Non-pigmented ciliary epithelial cell (primary cell): Measurements from ENCODE around the gene MEGF8.
"Not testable (repeated sequence)": the region's sequence is repeated elsewhere in the genome, so short reads cannot be mapped to it uniquely, and the experiment has no call there.

Source experiments
- DNase-seq: peaks from one replicate; pipeline ENCODE4 v3.0.0-alpha.2; 2010; ENCODE audit warnings: low read depth

The MEGF8 gene

DNA sequence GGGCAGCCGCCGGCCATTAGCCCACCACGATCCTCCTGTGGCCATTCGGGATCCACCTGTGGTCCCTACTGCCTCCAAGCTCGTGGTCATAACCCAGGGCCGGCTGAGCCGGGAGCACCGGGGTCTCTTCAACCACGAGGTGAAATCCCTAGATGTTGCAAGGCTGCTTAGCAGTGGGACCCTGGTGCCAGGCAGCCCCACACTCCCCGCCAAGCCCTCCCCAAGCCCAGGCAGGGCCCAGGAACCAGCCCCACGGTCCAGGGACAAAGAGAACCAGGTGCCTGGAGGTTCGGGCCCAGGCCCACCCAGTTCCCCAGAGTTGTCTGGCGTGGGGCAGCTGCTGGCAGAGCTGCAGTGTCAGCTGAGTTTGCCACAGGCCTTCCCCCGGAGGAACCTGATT, 15.7 kb upstream of the MEGF8 start:
- DNase-seq = no peak

DNA sequence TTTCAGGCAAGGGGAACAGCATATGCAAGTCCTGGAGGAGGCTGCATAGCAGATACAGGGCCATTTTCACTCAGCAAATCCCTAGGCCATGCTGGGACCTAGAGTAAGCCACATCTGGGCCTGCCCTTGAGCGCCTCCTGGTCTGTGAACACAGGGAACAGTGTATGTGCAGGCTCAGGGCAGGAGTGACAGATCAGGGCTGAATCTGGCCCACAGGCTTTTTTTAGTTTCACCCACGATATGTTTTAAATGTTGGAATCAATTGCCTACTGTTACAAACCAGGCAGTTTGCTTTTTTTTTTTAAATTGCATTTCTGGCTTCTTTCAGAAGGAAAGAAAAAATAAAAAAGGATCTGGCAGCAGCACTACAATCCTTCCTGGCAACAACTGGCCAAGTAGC, 13.8 kb upstream of the MEGF8 start:
- DNase-seq = no peak

DNA sequence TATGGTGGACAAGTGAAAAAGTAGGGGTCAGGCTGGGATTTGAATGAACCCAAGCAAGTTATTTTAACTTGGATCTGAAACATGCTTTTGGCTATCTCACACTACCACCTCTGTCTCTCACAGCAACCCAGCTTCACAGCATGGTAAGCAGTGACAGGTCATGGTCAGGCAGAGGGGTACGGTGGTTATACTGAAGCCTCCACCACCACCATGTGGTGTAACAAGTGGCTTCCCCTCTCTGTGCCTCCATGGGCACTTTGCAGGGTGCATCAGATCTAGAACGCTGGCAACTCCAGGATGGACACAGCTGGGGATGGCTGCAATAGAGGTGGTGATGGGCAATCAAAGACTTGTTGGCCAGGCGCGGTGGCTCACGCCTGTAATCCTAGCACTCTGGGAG, 13.1 kb upstream of the MEGF8 start:
- DNase-seq = no peak

- no peak for DNase-seq
These were observed 12.2 kb upstream of the MEGF8 start, which contains the start of gene TMEM145 for GRCh38 chr19:42313096-42313839. TSS of gene TMEM145 (plus strand) at chr19:42313309. CDS start at chr19:42313377, 68 bp downstream.

- DNase-seq = no peak
These were observed 11.3 kb upstream of the MEGF8 start for GRCh38 chr19:42313840-42314755.

- no peak for DNase-seq
These were observed 10.4 kb upstream of the MEGF8 start for GRCh38 chr19:42315024-42315423.

DNA sequence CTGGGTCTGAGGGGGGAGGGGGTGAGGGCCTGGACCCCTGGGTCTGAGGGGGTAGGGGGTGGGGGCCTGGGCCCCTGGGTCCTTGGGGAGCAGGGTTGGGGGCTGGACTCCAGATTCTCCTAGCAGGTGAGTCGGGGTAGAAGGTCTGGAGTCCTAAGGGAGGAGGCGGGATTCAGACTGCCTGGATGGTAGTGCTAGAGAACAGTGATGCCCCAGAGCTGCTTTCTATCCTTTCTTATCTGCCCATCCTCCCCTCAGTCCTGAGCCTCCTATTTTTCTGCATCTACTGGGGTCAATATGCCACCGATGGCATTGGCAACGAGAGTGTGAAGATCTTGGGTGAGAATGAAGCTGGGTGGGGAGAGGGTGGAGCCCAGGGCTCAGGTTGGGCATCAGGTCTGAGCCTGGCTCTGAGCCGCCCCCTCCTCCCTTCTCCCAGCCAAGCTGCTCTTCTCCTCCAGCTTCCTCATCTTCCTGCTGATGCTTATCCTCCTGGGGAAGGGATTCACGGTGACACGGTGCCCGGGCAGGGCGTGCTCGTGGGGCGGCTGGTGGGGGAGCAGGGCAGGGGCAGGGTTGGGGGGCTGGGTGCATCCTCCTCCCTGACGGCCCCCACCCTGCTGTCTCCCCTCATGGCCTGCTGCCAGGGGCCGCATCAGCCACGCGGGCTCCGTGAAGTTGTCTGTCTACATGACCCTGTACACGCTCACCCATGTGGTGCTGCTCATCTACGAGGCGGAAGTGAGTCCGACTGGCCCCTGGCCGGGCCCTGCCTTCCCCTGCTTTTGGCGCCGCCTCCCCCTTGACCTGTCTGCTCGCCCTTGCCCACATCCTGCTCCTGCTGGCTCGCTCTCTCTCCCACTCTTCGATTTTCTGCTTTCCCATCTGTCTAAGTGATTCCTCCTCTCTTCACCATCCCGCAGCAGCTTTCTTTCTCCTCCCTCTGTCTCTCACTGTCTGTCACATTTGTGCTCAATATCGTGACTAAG, 8.9 kb upstream of the MEGF8 start:
- DNase-seq = no peak

DNA sequence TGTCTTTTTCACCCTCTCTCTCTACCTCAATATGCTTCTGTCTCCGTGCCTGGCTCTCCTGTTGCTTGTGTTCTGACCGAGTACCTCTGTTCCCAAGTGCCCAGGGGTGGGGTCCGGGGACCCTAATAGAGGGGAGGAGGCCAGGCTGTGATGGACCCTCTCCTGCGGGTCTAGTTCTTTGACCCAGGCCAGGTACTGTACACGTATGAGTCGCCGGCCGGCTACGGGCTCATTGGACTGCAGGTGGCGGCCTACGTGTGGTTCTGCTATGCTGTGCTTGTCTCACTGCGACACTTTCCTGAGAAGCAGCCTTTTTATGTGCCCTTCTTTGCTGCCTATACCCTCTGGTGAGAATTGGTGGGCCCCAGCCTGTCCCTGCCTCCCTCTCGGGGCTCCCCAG, 7.9 kb upstream of the MEGF8 start:
- no peak for DNase-seq

GRCh38 chr19:42322305-42322704, 3.1 kb upstream of the MEGF8 start:
- DNase-seq = no peak

DNA sequence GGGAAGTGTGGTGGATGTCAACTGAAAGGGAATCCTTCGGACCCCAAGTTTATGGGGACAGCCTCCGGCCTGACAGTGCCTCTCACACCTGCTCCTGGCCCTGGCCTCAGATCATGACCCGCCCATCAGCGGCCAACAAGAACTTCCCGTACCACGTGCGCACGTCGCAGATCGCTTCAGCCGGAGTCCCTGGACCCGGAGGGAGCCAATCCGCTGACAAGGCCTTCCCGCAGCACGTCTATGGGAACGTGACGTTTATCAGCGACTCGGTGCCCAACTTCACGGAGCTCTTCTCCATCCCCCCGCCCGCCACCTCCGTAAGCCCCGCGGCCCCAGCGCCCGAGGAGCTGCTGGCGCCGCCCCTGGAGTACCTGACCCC, 2.0 kb upstream of the MEGF8 start:
- DNase-seq = no peak

DNA sequence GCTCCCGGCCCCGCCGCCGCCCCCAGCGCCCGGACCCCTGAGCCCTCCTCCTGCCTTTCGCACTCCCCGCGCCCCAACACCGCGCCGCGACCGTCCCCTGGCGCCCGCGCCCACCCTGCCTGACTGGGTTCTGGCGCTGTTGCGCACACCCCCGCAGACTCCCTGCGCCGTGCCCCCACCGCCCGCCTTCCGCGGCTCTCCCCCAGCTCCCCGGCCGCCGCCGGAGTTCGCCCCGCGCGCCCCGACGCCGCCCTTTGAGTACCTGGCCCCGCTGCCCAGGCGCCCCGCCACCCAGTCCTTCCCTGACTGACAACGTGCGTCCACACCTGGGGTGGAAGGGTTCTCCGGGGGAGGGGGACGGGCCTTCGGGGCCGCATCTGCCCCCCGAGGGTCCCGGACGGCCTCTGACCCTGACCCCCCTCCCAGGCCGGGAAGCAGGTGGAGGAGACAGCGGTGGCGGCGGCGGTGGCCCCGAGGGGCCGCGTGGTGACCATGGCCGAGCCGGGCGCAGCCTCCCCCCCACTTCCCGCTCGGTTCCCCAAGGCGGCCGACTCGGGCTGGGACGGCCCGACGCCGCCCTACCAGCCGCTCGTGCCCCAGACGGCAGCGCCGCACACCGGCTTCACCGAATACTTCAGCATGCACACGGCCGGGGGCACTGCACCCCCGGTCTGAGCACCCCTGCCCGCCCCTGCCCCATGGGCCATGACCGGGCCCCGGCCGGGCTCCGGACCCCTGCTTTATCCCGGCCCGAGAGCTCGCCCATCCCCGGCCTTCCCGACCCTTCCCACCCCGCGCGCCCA, 1.4 kb upstream of the MEGF8 start:
- DNase-seq = no peak

- no peak for DNase-seq
These were observed 654 bp upstream of the MEGF8 start for GRCh38 chr19:42324655-42325307.

DNA sequence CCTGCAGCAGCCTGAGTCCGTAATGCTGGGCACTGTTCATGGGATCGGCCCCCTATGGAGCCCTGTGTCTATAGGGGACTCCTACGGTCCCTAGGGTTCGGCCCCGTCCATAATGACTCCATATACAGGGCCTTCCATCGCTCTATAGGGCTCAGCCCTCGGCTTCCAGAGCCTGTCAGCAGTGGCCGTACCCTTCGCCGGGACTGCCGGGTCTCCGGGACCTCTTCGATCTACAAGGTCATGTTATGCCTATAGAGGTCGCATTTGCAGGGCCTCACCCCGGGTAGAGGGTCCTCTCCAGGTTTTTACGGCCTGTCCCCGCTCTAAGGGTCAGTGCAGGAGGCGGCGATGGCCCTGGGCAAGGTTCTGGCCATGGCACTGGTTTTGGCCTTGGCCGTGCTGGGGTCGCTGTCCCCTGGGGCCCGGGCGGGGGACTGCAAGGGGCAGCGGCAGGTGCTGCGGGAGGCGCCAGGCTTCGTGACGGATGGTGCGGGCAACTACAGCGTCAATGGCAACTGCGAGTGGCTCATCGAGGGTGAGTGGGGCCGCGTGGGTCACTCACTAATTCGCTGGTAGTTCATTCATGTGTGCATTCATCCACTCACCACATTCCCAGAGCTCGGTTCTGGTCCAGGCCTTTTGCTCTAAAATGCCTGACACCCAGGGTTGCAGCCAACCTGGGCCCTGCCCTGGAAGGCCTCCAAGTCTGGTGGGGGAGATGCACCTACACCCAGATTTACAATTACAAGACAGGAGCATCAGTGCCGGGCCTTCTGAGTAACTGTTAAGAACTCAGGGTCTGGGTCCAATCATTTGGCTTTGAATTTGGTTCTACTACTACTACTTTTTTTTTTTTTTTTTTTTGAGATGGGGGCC, 699 bp downstream of the MEGF8 start:
- DNase-seq = no peak

DNA sequence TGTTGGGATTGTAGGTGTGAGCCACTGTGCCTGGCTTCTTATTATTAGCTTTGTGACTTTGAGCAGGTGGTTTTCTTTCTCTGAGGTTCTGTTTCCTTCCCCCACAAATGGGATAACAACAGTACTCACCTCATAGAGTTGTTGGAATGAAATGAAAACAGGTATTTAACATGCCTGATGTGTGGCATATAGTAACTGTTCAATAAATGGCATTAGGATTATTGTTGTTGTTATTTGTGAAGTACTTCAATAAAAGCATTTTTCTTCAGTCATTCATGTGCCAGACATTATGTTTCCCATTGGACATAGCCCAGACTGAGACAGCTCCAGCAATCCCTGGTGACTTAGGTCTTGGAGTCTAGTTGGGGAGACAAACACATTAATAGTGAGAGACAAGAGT, 1.5 kb downstream of the MEGF8 start:
- no peak for DNase-seq

- DNase-seq = no peak
These were observed 1.9 kb downstream of the MEGF8 start for GRCh38 chr19:42327381-42327780.

- DNase-seq = no peak
These were observed 2.7 kb downstream of the MEGF8 start for GRCh38 chr19:42328106-42328505.

DNA sequence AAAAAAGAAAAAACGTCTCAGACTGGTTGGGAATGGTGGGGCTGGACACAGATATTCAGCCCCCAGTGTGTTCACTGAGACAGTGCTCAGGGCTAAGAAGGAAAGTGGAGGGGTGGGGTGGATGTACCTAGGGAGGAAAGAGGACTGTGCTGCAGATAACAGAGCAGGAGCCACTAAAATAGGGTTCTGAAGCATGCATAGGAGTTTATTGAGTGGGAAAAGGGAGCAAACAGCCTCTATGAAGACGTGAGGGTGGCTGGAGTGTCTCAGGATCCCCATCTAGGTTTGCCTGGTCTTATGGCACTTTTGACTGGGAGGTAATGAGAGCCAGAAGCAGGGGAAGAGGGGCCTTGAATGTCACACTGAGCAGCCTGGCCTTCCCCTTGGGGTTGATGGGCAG, 3.4 kb downstream of the MEGF8 start:
- no peak for DNase-seq

- DNase-seq = no peak
These were observed 4.8 kb downstream of the MEGF8 start for GRCh38 chr19:42330241-42330711.

DNA sequence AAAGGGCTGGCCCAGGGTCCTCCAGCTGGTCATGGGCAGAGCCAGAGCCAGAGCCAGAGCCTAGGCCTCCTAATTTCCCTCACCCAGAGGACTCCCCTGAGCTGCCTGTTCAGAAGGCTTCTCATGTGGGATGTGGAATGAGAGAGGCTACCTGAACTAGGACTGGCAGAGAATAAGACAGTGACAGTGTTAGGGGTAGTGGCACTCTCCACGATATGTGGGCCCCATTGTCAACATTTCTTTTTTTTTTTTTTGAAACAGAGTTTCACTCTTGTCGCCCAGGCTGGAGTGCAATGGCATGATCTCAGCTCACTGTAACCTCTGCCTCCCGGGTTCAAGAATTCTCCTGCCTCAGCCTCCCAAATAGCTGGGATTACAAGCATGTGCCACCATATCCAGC, 5.9 kb downstream of the MEGF8 start:
- not testable (repeated sequence) for DNase-seq

- DNase-seq = no peak
These were observed 6.6 kb downstream of the MEGF8 start for GRCh38 chr19:42332059-42332458.
